ENCODE measurements around the gene MSX2.

MSX2 gene

GRCh38 chr5:174717826-174718455 is 6.4 kb upstream of the MSX2 start:
- Histone ChIP-seq H3K4me1 (ENCODE audit: control insufficient read depth in 2 of 2, insufficient read depth in 2 of 2, low read length in 2 of 2) (peaks cover 0 to 3% of the 10 kb centered on the region in 2 donors), H3K27me3 (ENCODE audit: control insufficient read depth in 2 of 2, insufficient read depth in 2 of 2, low read length in 2 of 2) (peaks cover 38 to 39% of the 10 kb centered on the region in 2 donors), H3K36me3 (ENCODE audit: control insufficient read depth in 2 of 2, insufficient read depth in 2 of 2, low read length in 2 of 2) (no peaks in the 10 kb centered on the region), H3K9ac (ENCODE audit: low read depth in 1 of 2, low read length in 2 of 2) (no peak overlapping the region), H3K4me3 (ENCODE audit: low read length in 2 of 2) (no peak overlapping the region), H3K27ac (ENCODE audit: low read depth in 2 of 2, low read length in 2 of 2) (no peak overlapping the region), H3K9me3 (ENCODE audit: control insufficient read depth in 2 of 2, low read length in 2 of 2) (no peaks in the 10 kb centered on the region)

DNA sequence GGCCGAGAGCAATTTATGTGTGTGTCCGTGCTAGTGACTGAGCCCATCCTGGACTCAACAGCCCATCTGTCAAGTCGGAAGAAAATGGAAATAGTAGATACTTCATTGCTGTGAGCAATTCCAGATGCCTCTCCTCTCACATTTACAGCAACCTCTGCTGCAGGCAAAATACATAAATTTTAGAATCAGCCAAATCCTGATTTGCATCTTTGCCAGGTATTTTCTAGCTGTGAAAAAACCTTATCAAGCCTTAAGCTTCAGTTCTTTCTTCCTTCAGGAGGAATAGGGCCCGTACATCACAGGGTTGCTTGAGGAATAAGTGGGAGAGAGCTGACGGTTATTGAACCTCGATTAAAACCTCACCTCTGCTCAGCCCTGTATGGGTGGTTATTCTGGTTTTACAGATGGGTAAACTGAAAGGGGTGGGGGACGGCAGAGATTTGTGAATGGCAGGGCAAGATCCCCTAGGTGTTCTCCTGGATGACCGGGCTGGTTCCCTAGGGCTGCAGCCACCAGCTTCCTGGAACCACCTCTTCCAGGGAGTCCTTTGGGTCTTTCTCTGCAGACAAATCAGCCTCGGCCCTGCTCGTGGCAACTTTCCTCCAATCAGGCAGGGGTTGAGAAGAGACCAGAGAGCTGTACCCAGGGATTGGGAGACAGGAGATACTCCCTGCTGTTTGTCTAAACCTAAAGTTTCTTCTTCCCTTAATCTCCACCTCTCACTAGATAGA is 5.3 kb upstream of the MSX2 start:
- Histone ChIP-seq H3K36me3 (ENCODE audit: control insufficient read depth in 2 of 2, insufficient read depth in 2 of 2, low read length in 2 of 2) (no peaks in the 10 kb centered on the region), H3K9me3 (ENCODE audit: control insufficient read depth in 2 of 2, low read length in 2 of 2) (no peaks in the 10 kb centered on the region), H3K27me3 (ENCODE audit: control insufficient read depth in 2 of 2, insufficient read depth in 2 of 2, low read length in 2 of 2) (peaks cover 47 to 48% of the 10 kb centered on the region in 2 donors), H3K4me3 (ENCODE audit: low read length in 2 of 2) (no peak overlapping the region), H3K4me1 (ENCODE audit: control insufficient read depth in 2 of 2, insufficient read depth in 2 of 2, low read length in 2 of 2) (peaks cover 0 to 3% of the 10 kb centered on the region in 2 donors), H3K9ac (ENCODE audit: low read depth in 1 of 2, low read length in 2 of 2) (no peak overlapping the region), H3K27ac (ENCODE audit: low read depth in 2 of 2, low read length in 2 of 2) (no peak overlapping the region)

DNA sequence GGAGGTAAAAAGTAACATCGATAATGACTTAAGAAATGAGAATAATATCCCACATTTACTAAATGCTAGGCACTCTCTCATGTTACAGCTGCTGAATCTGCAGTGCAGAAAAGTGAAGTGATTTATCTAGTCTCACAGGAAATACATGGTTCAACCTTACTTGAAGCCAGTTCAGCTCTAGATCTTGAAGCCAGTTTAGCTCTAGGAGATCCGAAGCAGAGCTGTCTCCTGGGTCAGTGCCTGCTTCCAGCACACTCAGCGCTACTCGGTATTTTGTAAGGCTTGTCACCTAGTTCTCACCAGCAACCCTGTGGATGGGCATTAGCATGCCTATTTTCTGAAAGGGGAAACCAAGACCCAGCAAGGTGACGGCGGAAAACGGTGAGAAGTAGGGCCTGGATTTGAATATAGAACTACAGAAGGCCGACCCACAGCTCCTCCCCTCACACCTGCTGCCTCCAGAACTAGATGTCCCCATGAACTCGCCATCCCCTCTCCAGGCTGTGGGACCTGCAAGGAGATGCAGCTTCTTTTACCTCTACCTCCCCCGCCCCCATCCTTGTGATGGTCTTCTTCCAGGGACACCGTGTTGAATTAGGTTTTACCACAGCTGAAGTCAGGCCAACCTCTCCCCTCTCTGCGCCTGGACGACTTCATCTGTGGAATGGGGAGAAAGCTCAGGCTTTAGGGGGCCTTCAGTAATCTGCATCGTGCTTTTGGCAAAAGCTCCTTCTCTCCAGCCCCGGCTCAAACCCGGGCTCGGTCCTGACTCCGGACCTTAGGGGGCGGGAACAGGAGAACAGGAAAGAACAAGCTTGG is 4.4 kb upstream of the MSX2 start:
- peaks cover 2 to 3% of the 10 kb centered on the region in 2 donors for H3K4me1 ChIP-seq (ENCODE audit: control insufficient read depth in 2 of 2, insufficient read depth in 2 of 2, low read length in 2 of 2)
- H3K4me3 ChIP-seq (ENCODE audit: low read length in 2 of 2) = no peak overlapping the region
- H3K9me3 ChIP-seq (ENCODE audit: control insufficient read depth in 2 of 2, low read length in 2 of 2) = no peaks in the 10 kb centered on the region
- H3K27ac ChIP-seq (ENCODE audit: low read depth in 2 of 2, low read length in 2 of 2) = no peak overlapping the region
- H3K36me3 ChIP-seq (ENCODE audit: control insufficient read depth in 2 of 2, insufficient read depth in 2 of 2, low read length in 2 of 2) = no peaks in the 10 kb centered on the region
- H3K9ac ChIP-seq (ENCODE audit: low read depth in 1 of 2, low read length in 2 of 2) = no peak overlapping the region
- H3K27me3 ChIP-seq (ENCODE audit: control insufficient read depth in 2 of 2, insufficient read depth in 2 of 2, low read length in 2 of 2) = peaks cover 44 to 50% of the 10 kb centered on the region in 2 donors

- H3K4me3 ChIP-seq (ENCODE audit: low read length in 2 of 2) = no peak overlapping the region
- no peak overlapping the region for H3K9ac ChIP-seq (ENCODE audit: low read depth in 1 of 2, low read length in 2 of 2)
Measured at GRCh38 chr5:174720612-174721529, 3.5 kb upstream of the MSX2 start.

GRCh38 chr5:174721530-174722432 is 2.6 kb upstream of the MSX2 start:
- no peak overlapping the region for H3K4me3 ChIP-seq (ENCODE audit: low read length in 2 of 2)
- H3K9ac ChIP-seq (ENCODE audit: low read depth in 1 of 2, low read length in 2 of 2) = no peak overlapping the region
- peaks cover 3% of the 10 kb centered on the region in 2 donors for H3K4me1 ChIP-seq (ENCODE audit: control insufficient read depth in 2 of 2, insufficient read depth in 2 of 2, low read length in 2 of 2)
- H3K36me3 ChIP-seq (ENCODE audit: control insufficient read depth in 2 of 2, insufficient read depth in 2 of 2, low read length in 2 of 2) = no peaks in the 10 kb centered on the region
- H3K27me3 ChIP-seq (ENCODE audit: control insufficient read depth in 2 of 2, insufficient read depth in 2 of 2, low read length in 2 of 2) = peaks cover 54 to 59% of the 10 kb centered on the region in 2 donors
- H3K27ac ChIP-seq (ENCODE audit: low read depth in 2 of 2, low read length in 2 of 2) = no peak overlapping the region
- no peaks in the 10 kb centered on the region for H3K9me3 ChIP-seq (ENCODE audit: control insufficient read depth in 2 of 2, low read length in 2 of 2)

More at GRCh38 chr5:174720612-174721529, 3.5 kb upstream of the MSX2 start:
- Histone ChIP-seq H3K27ac (ENCODE audit: low read depth in 2 of 2, low read length in 2 of 2) (no peak overlapping the region), H3K9me3 (ENCODE audit: control insufficient read depth in 2 of 2, low read length in 2 of 2) (no peaks in the 10 kb centered on the region), H3K4me1 (ENCODE audit: control insufficient read depth in 2 of 2, insufficient read depth in 2 of 2, low read length in 2 of 2) (peaks cover 3% of the 10 kb centered on the region in 2 donors), H3K27me3 (ENCODE audit: control insufficient read depth in 2 of 2, insufficient read depth in 2 of 2, low read length in 2 of 2) (peaks cover 50 to 58% of the 10 kb centered on the region in 2 donors), H3K36me3 (ENCODE audit: control insufficient read depth in 2 of 2, insufficient read depth in 2 of 2, low read length in 2 of 2) (no peaks in the 10 kb centered on the region)

- Histone ChIP-seq H3K27me3 (ENCODE audit: control insufficient read depth in 2 of 2, insufficient read depth in 2 of 2, low read length in 2 of 2) (peaks cover 54 to 59% of the 10 kb centered on the region in 2 donors), H3K9ac (ENCODE audit: low read depth in 1 of 2, low read length in 2 of 2) (no peak overlapping the region), H3K4me3 (ENCODE audit: low read length in 2 of 2) (no peak overlapping the region), H3K36me3 (ENCODE audit: control insufficient read depth in 2 of 2, insufficient read depth in 2 of 2, low read length in 2 of 2) (no peaks in the 10 kb centered on the region), H3K9me3 (ENCODE audit: control insufficient read depth in 2 of 2, low read length in 2 of 2) (no peaks in the 10 kb centered on the region), H3K27ac (ENCODE audit: low read depth in 2 of 2, low read length in 2 of 2) (no peak overlapping the region), H3K4me1 (ENCODE audit: control insufficient read depth in 2 of 2, insufficient read depth in 2 of 2, low read length in 2 of 2) (peaks cover 3% of the 10 kb centered on the region in 2 donors)
Measured at GRCh38 chr5:174722500-174722899, 1.9 kb upstream of the MSX2 start.

GRCh38 chr5:174723315-174723978 is 935 bp upstream of the MSX2 start:
- no peaks in the 10 kb centered on the region for H3K9me3 ChIP-seq (ENCODE audit: control insufficient read depth in 2 of 2, low read length in 2 of 2)
- H3K36me3 ChIP-seq (ENCODE audit: control insufficient read depth in 2 of 2, insufficient read depth in 2 of 2, low read length in 2 of 2) = no peaks in the 10 kb centered on the region
- no peak overlapping the region for H3K27ac ChIP-seq (ENCODE audit: low read depth in 2 of 2, low read length in 2 of 2)
- no peak overlapping the region for H3K9ac ChIP-seq (ENCODE audit: low read depth in 1 of 2, low read length in 2 of 2)
- peaks cover 53 to 65% of the 10 kb centered on the region in 2 donors for H3K27me3 ChIP-seq (ENCODE audit: control insufficient read depth in 2 of 2, insufficient read depth in 2 of 2, low read length in 2 of 2)
- peak overlapping the region in 1 of 2 donors; percentile 46 for H3K4me3 ChIP-seq (ENCODE audit: low read length in 2 of 2)
- peaks cover 3% of the 10 kb centered on the region in 2 donors for H3K4me1 ChIP-seq (ENCODE audit: control insufficient read depth in 2 of 2, insufficient read depth in 2 of 2, low read length in 2 of 2)

GRCh38 chr5:174723979-174724483 is 351 bp upstream of the MSX2 start:
- H3K36me3 ChIP-seq (ENCODE audit: control insufficient read depth in 2 of 2, insufficient read depth in 2 of 2, low read length in 2 of 2) = no peaks in the 10 kb centered on the region
- H3K9ac ChIP-seq (ENCODE audit: low read depth in 1 of 2, low read length in 2 of 2) = no peak overlapping the region
- H3K4me1 ChIP-seq (ENCODE audit: control insufficient read depth in 2 of 2, insufficient read depth in 2 of 2, low read length in 2 of 2) = peaks cover 3% of the 10 kb centered on the region in 2 donors
- H3K9me3 ChIP-seq (ENCODE audit: control insufficient read depth in 2 of 2, low read length in 2 of 2) = no peaks in the 10 kb centered on the region
- no peak overlapping the region for H3K27ac ChIP-seq (ENCODE audit: low read depth in 2 of 2, low read length in 2 of 2)
- peak overlapping the region; percentile 46 to 58 for H3K4me3 ChIP-seq (ENCODE audit: low read length in 2 of 2)
- H3K27me3 ChIP-seq (ENCODE audit: control insufficient read depth in 2 of 2, insufficient read depth in 2 of 2, low read length in 2 of 2) = peaks cover 52 to 63% of the 10 kb centered on the region in 2 donors
